ENCODE data around the gene CLCN4.

The CLCN4 gene

GRCh38 chrX:10286195-10286594 lies 129.4 kb downstream of the CLCN4 start:
- no peak for TF ChIP-seq CTCF (conservative IDR thresholded peaks at IDR 0.05; ENCODE audit: low read depth, low read length)
- H3K4me3 ChIP-seq (ENCODE audit: low read depth, low read length), result no peak overlapping the region
- no peak for DNase-seq (ENCODE audit: low read depth)
